GM10248 (cell line): ENCODE measurements around the gene THEMIS2.

Experiments
- CTCF ChIA-PET: fragments of 300-600 bp; sonication (Branson Sonifier 250); formaldehyde crosslinking; extraction: SDS; loops from one replicate; lab custom pipeline; 2021; ENCODE audit warnings: antibody characterized with exemption; lab: Yijun Ruan, JAX
- POLR2A ChIA-PET: fragments of 350-650 bp; sonication (Branson Sonifier 250); formaldehyde crosslinking; extraction: SDS; loops from one replicate; lab custom pipeline; 2020; ENCODE audit warnings: antibody characterized with exemption; lab: Yijun Ruan, JAX
- DNase-seq: peaks from one replicate; pipeline ENCODE4 v3.0.0; 2012; ENCODE audit errors: extremely low spot score
- TF ChIP-seq, protein P1 (sequence below): IDR thresholded peaks from 2 replicates; pipeline ENCODE4 v1.5.1; 2012; ENCODE audit warnings: mild to moderate bottlenecking, low read depth; ENCODE audit errors: extremely low read depth, missing control alignments, control extremely low read depth

Gene THEMIS2

DNA sequence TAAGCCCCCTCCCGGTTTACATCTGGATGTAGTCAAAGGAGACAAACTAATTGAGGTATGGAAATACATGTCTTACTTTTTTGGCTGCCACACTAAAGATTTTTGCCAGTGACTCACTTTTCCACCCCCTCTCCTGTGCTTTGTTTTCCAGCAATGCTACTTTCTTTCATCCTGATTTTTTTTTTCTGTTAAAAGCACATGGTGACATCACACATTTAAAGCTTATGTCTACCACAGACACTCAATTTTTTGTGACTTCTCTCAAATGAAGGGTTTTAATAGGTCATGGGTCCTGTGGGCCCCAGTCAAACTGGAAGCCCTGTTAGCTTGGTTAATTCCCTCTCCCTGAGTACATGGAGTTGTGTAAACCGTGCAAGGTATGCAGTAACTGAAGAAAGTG lies 39.6 kb upstream of the THEMIS2 start:
- ChIA-PET CTCF (interaction anchor here (1.2 to 2.6 kb wide), 6 partner anchors 11 to 147 kb away, joined by 3 to 10 read pairs (median 4); no protein-coding TSS in a partner anchor), POLR2A (no interaction called here)
- TF ChIP-seq, protein P1, sequence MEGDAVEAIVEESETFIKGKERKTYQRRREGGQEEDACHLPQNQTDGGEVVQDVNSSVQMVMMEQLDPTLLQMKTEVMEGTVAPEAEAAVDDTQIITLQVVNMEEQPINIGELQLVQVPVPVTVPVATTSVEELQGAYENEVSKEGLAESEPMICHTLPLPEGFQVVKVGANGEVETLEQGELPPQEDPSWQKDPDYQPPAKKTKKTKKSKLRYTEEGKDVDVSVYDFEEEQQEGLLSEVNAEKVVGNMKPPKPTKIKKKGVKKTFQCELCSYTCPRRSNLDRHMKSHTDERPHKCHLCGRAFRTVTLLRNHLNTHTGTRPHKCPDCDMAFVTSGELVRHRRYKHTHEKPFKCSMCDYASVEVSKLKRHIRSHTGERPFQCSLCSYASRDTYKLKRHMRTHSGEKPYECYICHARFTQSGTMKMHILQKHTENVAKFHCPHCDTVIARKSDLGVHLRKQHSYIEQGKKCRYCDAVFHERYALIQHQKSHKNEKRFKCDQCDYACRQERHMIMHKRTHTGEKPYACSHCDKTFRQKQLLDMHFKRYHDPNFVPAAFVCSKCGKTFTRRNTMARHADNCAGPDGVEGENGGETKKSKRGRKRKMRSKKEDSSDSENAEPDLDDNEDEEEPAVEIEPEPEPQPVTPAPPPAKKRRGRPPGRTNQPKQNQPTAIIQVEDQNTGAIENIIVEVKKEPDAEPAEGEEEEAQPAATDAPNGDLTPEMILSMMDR: no peak
- no peak for DNase-seq

DNA sequence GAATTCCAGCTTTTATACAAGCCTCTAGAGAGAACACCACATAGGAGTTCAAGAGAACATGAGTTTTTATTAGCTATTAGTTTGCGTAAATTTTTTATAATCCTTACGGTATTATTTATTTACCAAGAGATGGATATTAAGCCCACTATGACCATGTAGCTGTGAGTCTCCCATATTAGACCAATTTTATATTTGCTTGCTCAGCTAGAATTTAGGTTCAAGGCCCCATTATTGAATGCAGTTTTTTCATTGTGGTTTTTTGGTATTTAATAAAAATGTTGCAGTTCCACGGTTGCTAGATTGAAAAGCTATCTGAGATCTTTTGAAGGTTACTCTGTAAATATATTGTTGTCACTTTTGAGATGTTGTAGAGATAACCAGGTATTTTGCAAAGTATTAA lies 38.9 kb upstream of the THEMIS2 start:
- ChIA-PET POLR2A (no interaction called here), CTCF (interaction anchor here (1.0 to 2.6 kb wide), 4 partner anchors 10 to 147 kb away, joined by 3 to 10 read pairs (median 4); no protein-coding TSS in a partner anchor)
- TF ChIP-seq, protein P1: no peak
- DNase-seq: no peak

DNA sequence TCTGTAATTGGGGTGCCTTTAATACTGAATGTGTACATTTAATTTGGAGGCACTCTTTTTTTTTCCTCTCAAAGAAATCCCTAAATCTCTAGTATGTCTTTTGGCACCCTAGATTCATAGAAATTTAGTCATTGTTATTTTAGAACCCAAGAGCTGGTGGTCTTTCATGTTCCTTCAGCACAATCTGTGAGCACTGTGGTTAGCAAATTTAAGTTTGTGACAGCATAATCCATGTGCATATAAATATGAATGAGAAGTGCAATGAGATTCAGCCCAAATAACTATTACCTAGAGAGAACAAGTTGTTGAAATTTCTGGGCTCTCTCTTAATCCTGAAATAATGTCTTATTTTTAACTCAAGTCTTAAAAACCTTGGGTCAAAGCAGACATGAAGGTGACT lies 37.3 kb upstream of the THEMIS2 start:
- DNase-seq: no peak
- TF ChIP-seq, protein P1: no peak
- ChIA-PET POLR2A (no interaction called here), CTCF (interaction anchor here (1.5 to 1.8 kb wide), 3 partner anchors 10 to 22 kb away, joined by 3 to 9 read pairs (median 4); no protein-coding TSS in a partner anchor)

DNA sequence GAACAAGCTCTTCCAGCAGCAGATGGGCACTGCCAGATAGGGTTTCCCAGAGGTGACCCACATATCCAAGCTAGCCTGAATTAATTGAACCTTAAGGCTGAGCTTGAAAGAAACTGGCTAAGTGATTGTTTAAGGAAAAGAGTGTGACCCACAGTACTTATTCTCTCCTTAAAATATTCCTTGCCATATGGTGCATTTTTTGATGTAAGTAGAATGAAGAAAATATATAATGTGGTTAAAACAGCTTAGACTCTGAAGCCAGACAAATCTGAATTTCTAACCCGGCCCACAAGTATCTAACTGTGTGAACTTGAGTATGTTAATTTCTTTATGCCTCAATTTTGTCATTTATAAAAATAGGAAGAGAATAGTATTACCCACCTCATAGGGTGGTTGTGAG lies 36.8 kb upstream of the THEMIS2 start:
- POLR2A ChIA-PET: no interaction called here
- CTCF ChIA-PET: interaction anchor here (1.2 to 1.8 kb wide), 4 partner anchors 10 to 22 kb away, joined by 3 to 9 read pairs (median 4); no protein-coding TSS in a partner anchor
- TF ChIP-seq, protein P1: no peak
- no peak for DNase-seq

DNA sequence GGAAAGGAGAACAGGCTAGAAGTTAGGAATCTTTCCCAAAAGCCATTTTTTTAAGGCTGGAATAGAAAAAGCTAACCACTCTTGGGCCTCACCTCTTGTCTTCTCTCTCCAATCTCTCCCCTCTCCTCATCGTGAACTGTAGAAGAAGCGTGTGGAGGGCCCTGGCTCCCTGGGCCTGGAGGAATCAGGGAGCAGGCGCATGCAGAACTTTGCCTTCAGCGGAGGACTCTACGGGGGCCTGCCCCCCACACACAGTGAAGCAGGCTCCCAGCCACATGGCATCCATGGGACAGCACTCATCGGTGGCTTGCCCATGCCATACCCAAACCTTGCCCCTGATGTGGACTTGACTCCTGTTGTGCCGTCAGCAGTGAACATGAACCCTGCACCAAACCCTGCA lies 22.4 kb upstream of the THEMIS2 start:
- TF ChIP-seq, protein P1: no peak
- ChIA-PET POLR2A (no interaction called here), CTCF (interaction anchor here (1.5 to 1.7 kb wide), 3 partner anchors 8 to 181 kb away, joined by 3 to 6 read pairs (median 4); no protein-coding TSS in a partner anchor)
- DNase-seq: no peak

DNA sequence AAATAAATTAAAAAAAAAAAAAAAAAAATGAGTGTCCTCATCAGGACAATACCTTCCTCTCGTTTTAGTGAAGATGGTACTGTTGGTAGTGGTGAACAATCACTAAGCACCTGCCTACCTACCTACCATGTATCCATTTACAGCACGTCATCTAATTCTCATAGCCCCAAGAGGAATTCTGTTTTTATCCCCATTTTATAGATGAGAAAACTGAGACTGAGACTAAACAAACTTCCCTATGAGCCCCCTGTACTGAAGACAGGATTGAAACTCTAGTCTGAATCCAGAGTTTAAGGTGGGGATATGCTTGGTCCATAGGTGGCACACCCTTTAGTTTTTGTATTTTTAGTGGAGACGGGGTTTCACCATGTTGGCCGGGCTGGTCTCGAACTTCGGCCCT lies 17.3 kb upstream of the THEMIS2 start:
- ChIA-PET CTCF (no interaction called here), POLR2A (no interaction called here)
- TF ChIP-seq, protein P1: no peak
- DNase-seq: no peak
